ENCODE results near the gene STARD13.

Gene STARD13

DNA sequence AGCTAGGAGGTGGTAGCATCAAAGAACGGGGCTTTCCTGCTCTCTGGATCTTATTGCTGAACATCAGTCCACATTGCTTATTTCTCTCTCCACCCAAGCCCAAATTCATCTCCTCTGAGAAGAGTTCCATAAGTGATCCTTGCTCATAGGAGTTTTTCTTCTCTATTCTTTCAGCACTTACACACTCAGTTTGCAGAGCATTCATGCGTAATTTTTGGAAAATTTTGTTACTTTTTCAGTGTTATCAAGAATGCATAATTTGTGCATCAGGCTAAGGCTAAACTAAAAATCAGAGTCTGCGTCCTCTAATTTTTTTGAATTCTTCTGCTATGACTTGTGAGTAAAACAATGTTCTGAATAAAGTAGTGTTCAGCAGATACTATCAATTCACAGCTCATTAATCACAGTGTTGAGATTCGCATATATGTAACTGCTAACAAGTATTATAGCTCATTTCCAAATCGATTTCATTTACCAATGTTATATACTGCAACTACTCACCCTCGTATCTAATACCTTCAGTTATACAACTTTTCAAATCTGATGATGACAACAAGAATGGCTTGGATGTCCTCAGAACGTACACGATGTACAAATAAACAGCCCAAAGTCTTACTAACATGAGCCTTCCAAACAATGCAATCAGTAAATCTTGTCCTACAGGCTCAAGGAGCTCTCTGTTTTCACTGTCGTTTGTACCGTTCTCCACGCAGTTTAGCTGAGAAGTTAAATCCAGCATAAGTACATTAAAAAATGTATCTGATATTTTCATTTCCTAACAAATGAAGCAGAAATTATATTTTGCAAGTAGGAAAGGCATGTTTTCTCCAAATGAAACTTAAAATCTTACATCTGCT lies 36.4 kb upstream of the STARD13 start:
- Histone ChIP-seq H3K9me3 (ENCODE audit: control insufficient read depth, insufficient read depth, low read length) (no peaks in the 10 kb centered on the region), H3K4me1 (ENCODE audit: control insufficient read depth, insufficient read depth, low read length) (peaks cover 4% of the 10 kb centered on the region; the same call in 1 of the 2 replicates), H3K36me3 (ENCODE audit: control insufficient read depth, insufficient read depth, low read length) (no peaks in the 10 kb centered on the region), H3K27ac (ENCODE audit: low read depth, low read length) (no peak overlapping the region), H3K4me3 (ENCODE audit: low read depth, low read length) (no peak overlapping the region), H3K9ac (ENCODE audit: low read depth, low read length) (no peak overlapping the region), H3K27me3 (ENCODE audit: control insufficient read depth, insufficient read depth, low read length) (no peaks in the 10 kb centered on the region)

DNA sequence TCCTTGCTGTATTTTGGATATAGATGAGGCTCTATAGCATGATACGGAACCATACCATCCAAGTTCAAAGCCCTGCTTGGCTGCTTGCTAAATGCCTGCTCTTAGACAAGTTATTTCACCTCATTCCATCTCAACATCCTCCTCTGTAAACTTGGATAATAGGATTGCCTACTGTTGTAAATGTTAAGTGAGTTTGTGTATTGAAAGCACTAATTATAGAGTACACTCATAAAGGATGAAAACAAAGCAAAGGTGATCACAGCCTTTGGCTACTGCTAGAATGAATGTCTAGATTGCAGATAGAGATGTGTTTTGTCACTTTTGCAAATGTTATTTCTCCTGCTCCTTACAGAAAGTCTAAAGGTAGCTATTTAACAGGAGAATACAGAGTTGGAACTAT lies 34.3 kb upstream of the STARD13 start:
- no peaks in the 10 kb centered on the region for H3K27me3 ChIP-seq (ENCODE audit: control insufficient read depth, insufficient read depth, low read length)
- H3K36me3 ChIP-seq (ENCODE audit: control insufficient read depth, insufficient read depth, low read length), result no peaks in the 10 kb centered on the region
- no peak overlapping the region for H3K27ac ChIP-seq (ENCODE audit: low read depth, low read length)
- H3K9ac ChIP-seq (ENCODE audit: low read depth, low read length), result no peak overlapping the region
- H3K4me3 ChIP-seq (ENCODE audit: low read depth, low read length), result no peak overlapping the region
- no peaks in the 10 kb centered on the region for H3K4me1 ChIP-seq (ENCODE audit: control insufficient read depth, insufficient read depth, low read length)
- H3K9me3 ChIP-seq (ENCODE audit: control insufficient read depth, insufficient read depth, low read length), result no peaks in the 10 kb centered on the region

- no peak overlapping the region for H3K27ac ChIP-seq (ENCODE audit: low read depth, low read length)
- no peak overlapping the region for H3K9ac ChIP-seq (ENCODE audit: low read depth, low read length)
- no peaks in the 10 kb centered on the region for H3K4me1 ChIP-seq (ENCODE audit: control insufficient read depth, insufficient read depth, low read length)
- H3K9me3 ChIP-seq (ENCODE audit: control insufficient read depth, insufficient read depth, low read length), result no peaks in the 10 kb centered on the region
- no peaks in the 10 kb centered on the region for H3K27me3 ChIP-seq (ENCODE audit: control insufficient read depth, insufficient read depth, low read length)
- no peaks in the 10 kb centered on the region for H3K36me3 ChIP-seq (ENCODE audit: control insufficient read depth, insufficient read depth, low read length)
- H3K4me3 ChIP-seq (ENCODE audit: low read depth, low read length), result no peak overlapping the region
Measured at GRCh38 chr13:33318744-33319143, 33.2 kb upstream of the STARD13 start.

DNA sequence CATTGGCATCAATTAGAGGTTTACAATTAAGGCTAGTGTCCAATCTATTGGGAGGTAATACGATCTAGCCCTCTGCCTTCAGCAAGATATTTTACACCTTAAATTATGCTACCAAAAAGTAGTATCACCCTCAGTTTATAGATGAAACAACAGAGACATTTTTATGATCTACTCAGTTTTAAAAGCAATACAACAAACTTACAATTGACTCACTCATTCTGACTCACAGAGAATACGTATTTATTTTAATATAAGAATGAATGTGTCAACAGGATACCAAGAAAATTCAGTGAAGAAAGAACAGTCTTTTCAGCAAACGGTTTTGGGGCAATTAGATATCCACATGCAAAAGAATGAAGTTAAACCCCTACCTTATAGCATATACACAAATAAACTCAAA lies 32.5 kb upstream of the STARD13 start:
- Histone ChIP-seq H3K9ac (ENCODE audit: low read depth, low read length) (no peak overlapping the region), H3K36me3 (ENCODE audit: control insufficient read depth, insufficient read depth, low read length) (no peaks in the 10 kb centered on the region), H3K9me3 (ENCODE audit: control insufficient read depth, insufficient read depth, low read length) (no peaks in the 10 kb centered on the region), H3K27ac (ENCODE audit: low read depth, low read length) (no peak overlapping the region), H3K4me3 (ENCODE audit: low read depth, low read length) (no peak overlapping the region), H3K27me3 (ENCODE audit: control insufficient read depth, insufficient read depth, low read length) (no peaks in the 10 kb centered on the region), H3K4me1 (ENCODE audit: control insufficient read depth, insufficient read depth, low read length) (no peaks in the 10 kb centered on the region)

GRCh38 chr13:33316890-33317289 lies 31.3 kb upstream of the STARD13 start:
- Histone ChIP-seq H3K9me3 (ENCODE audit: control insufficient read depth, insufficient read depth, low read length) (no peaks in the 10 kb centered on the region), H3K4me1 (ENCODE audit: control insufficient read depth, insufficient read depth, low read length) (no peaks in the 10 kb centered on the region)

GRCh38 chr13:33313504-33313903 lies 27.9 kb upstream of the STARD13 start:
- no peak overlapping the region for H3K27ac ChIP-seq (ENCODE audit: low read depth, low read length)
- H3K36me3 ChIP-seq (ENCODE audit: control insufficient read depth, insufficient read depth, low read length), result no peaks in the 10 kb centered on the region
- H3K4me3 ChIP-seq (ENCODE audit: low read depth, low read length), result no peak overlapping the region
- no peak overlapping the region for H3K9ac ChIP-seq (ENCODE audit: low read depth, low read length)
- H3K9me3 ChIP-seq (ENCODE audit: control insufficient read depth, insufficient read depth, low read length), result no peaks in the 10 kb centered on the region
- no peaks in the 10 kb centered on the region for H3K4me1 ChIP-seq (ENCODE audit: control insufficient read depth, insufficient read depth, low read length)
- H3K27me3 ChIP-seq (ENCODE audit: control insufficient read depth, insufficient read depth, low read length), result no peaks in the 10 kb centered on the region

More at GRCh38 chr13:33316890-33317289, 31.3 kb upstream of the STARD13 start:
- H3K36me3 ChIP-seq (ENCODE audit: control insufficient read depth, insufficient read depth, low read length), result no peaks in the 10 kb centered on the region
- H3K4me3 ChIP-seq (ENCODE audit: low read depth, low read length), result no peak overlapping the region
- no peaks in the 10 kb centered on the region for H3K27me3 ChIP-seq (ENCODE audit: control insufficient read depth, insufficient read depth, low read length)
- no peak overlapping the region for H3K27ac ChIP-seq (ENCODE audit: low read depth, low read length)
- H3K9ac ChIP-seq (ENCODE audit: low read depth, low read length), result no peak overlapping the region

DNA sequence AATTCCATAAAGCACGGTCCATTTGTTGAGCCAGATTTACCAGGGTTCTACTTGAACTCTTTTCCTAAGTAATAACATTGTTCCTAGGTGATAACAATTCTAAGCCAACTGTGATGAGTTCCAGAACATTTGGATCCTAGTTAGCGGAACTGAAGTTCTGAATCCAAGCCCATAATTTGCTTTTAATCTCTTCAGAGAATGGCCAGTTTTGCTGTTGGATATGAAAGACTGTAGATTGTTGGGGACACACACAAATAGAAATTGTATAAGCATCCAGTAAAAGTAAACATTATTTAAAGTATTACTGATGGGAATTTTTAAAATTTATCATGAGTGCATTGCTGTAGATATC lies 27.3 kb upstream of the STARD13 start:
- H3K27ac ChIP-seq (ENCODE audit: low read depth, low read length), result no peak overlapping the region
- no peaks in the 10 kb centered on the region for H3K27me3 ChIP-seq (ENCODE audit: control insufficient read depth, insufficient read depth, low read length)
- H3K9me3 ChIP-seq (ENCODE audit: control insufficient read depth, insufficient read depth, low read length), result no peaks in the 10 kb centered on the region
- no peak overlapping the region for H3K9ac ChIP-seq (ENCODE audit: low read depth, low read length)
- H3K36me3 ChIP-seq (ENCODE audit: control insufficient read depth, insufficient read depth, low read length), result no peaks in the 10 kb centered on the region
- no peak overlapping the region for H3K4me3 ChIP-seq (ENCODE audit: low read depth, low read length)
- H3K4me1 ChIP-seq (ENCODE audit: control insufficient read depth, insufficient read depth, low read length), result no peaks in the 10 kb centered on the region

GRCh38 chr13:33312150-33312860 lies 26.8 kb upstream of the STARD13 start:
- Histone ChIP-seq H3K27ac (ENCODE audit: low read depth, low read length) (no peak overlapping the region), H3K9me3 (ENCODE audit: control insufficient read depth, insufficient read depth, low read length) (no peaks in the 10 kb centered on the region), H3K9ac (ENCODE audit: low read depth, low read length) (no peak overlapping the region), H3K36me3 (ENCODE audit: control insufficient read depth, insufficient read depth, low read length) (no peaks in the 10 kb centered on the region), H3K4me1 (ENCODE audit: control insufficient read depth, insufficient read depth, low read length) (no peaks in the 10 kb centered on the region), H3K4me3 (ENCODE audit: low read depth, low read length) (no peak overlapping the region), H3K27me3 (ENCODE audit: control insufficient read depth, insufficient read depth, low read length) (no peaks in the 10 kb centered on the region)

DNA sequence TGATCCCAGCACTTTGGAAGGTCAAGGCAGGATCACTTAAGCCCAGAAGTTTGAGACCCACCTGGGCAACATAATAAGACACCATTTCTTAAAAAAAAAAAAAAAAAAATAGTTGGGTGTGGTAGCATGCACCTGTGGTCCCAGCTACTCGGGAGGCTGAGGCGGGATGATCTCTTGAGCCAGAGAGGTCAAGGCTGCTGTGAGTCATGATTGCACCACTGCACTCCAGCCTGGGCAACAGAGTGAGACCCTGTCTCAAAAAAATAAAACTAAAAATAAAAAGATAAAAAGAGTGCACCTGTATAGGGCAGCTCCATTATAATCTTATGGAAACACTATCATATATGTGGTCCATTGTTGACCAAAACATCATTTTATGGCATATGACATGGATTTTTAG lies 25.5 kb upstream of the STARD13 start:
- no peaks in the 10 kb centered on the region for H3K36me3 ChIP-seq (ENCODE audit: control insufficient read depth, insufficient read depth, low read length)
- H3K9ac ChIP-seq (ENCODE audit: low read depth, low read length), result no peak overlapping the region
- no peak overlapping the region for H3K4me3 ChIP-seq (ENCODE audit: low read depth, low read length)
- H3K27ac ChIP-seq (ENCODE audit: low read depth, low read length), result no peak overlapping the region
- H3K4me1 ChIP-seq (ENCODE audit: control insufficient read depth, insufficient read depth, low read length), result no peaks in the 10 kb centered on the region
- no peaks in the 10 kb centered on the region for H3K27me3 ChIP-seq (ENCODE audit: control insufficient read depth, insufficient read depth, low read length)
- no peaks in the 10 kb centered on the region for H3K9me3 ChIP-seq (ENCODE audit: control insufficient read depth, insufficient read depth, low read length)

- Histone ChIP-seq H3K4me3 (ENCODE audit: low read depth, low read length) (no peak overlapping the region), H3K9me3 (ENCODE audit: control insufficient read depth, insufficient read depth, low read length) (no peaks in the 10 kb centered on the region), H3K27ac (ENCODE audit: low read depth, low read length) (no peak overlapping the region), H3K36me3 (ENCODE audit: control insufficient read depth, insufficient read depth, low read length) (no peaks in the 10 kb centered on the region), H3K4me1 (ENCODE audit: control insufficient read depth, insufficient read depth, low read length) (no peaks in the 10 kb centered on the region), H3K27me3 (ENCODE audit: control insufficient read depth, insufficient read depth, low read length) (no peaks in the 10 kb centered on the region), H3K9ac (ENCODE audit: low read depth, low read length) (no peak overlapping the region)
Measured at GRCh38 chr13:33310245-33311038, 24.9 kb upstream of the STARD13 start.

GRCh38 chr13:33308863-33309262 lies 23.3 kb upstream of the STARD13 start:
- Histone ChIP-seq H3K27me3 (ENCODE audit: control insufficient read depth, insufficient read depth, low read length) (no peaks in the 10 kb centered on the region), H3K4me3 (ENCODE audit: low read depth, low read length) (no peak overlapping the region), H3K36me3 (ENCODE audit: control insufficient read depth, insufficient read depth, low read length) (no peaks in the 10 kb centered on the region), H3K9me3 (ENCODE audit: control insufficient read depth, insufficient read depth, low read length) (no peaks in the 10 kb centered on the region), H3K4me1 (ENCODE audit: control insufficient read depth, insufficient read depth, low read length) (no peaks in the 10 kb centered on the region), H3K27ac (ENCODE audit: low read depth, low read length) (no peak overlapping the region), H3K9ac (ENCODE audit: low read depth, low read length) (no peak overlapping the region)
